ENCODE measurements around the gene BID.

Gene BID

GRCh38 chr22:17772958-17773605 is 1.2 kb downstream of the BID start:
- DNase-seq (ENCODE audit: extremely low read depth, insufficient read length) = no peak

GRCh38 chr22:17772249-17772957 is 1.9 kb downstream of the BID start:
- DNase-seq (ENCODE audit: extremely low read depth, insufficient read length) = no peak

More at GRCh38 chr22:17772958-17773605, 1.2 kb downstream of the BID start:
- no peak for TF ChIP-seq CTCF (IDR thresholded peaks at IDR 0.05; ENCODE audit: insufficient read depth, low read length, poor library complexity, severe bottlenecking)
- H3K4me3 ChIP-seq (replicated peaks; ENCODE audit: low read depth, low read length) = peak overlapping the region; percentile 69
- H3K36me3 ChIP-seq (ENCODE audit: control insufficient read depth, insufficient read depth, low read length) = peaks cover 1% of the 10 kb centered on the region
- no peaks in the 10 kb centered on the region for H3K27me3 ChIP-seq (replicated peaks; ENCODE audit: control insufficient read depth, insufficient read depth, low read length)

GRCh38 chr22:17770180-17771077 is 3.8 kb downstream of the BID start:
- TF ChIP-seq CTCF (IDR thresholded peaks at IDR 0.05; ENCODE audit: insufficient read depth, low read length, poor library complexity, severe bottlenecking) = no peak
- H3K4me3 ChIP-seq (replicated peaks; ENCODE audit: low read depth, low read length) = no peak overlapping the region

More at GRCh38 chr22:17772249-17772957, 1.9 kb downstream of the BID start:
- H3K4me3 ChIP-seq (replicated peaks; ENCODE audit: low read depth, low read length) = peak overlapping the region; percentile 69
- H3K36me3 ChIP-seq (ENCODE audit: control insufficient read depth, insufficient read depth, low read length) = peaks cover 1% of the 10 kb centered on the region
- H3K27me3 ChIP-seq (replicated peaks; ENCODE audit: control insufficient read depth, insufficient read depth, low read length) = no peaks in the 10 kb centered on the region
- no peak for TF ChIP-seq CTCF (IDR thresholded peaks at IDR 0.05; ENCODE audit: insufficient read depth, low read length, poor library complexity, severe bottlenecking)

GRCh38 chr22:17769716-17770082 is 4.6 kb downstream of the BID start:
- H3K27me3 ChIP-seq (replicated peaks; ENCODE audit: control insufficient read depth, insufficient read depth, low read length) = no peaks in the 10 kb centered on the region
- no peak for DNase-seq (ENCODE audit: extremely low read depth, insufficient read length)
- no peak overlapping the region for H3K4me3 ChIP-seq (replicated peaks; ENCODE audit: low read depth, low read length)

More at GRCh38 chr22:17770180-17771077, 3.8 kb downstream of the BID start:
- no peaks in the 10 kb centered on the region for H3K27me3 ChIP-seq (replicated peaks; ENCODE audit: control insufficient read depth, insufficient read depth, low read length)
- no peak for DNase-seq (ENCODE audit: extremely low read depth, insufficient read length)
- H3K36me3 ChIP-seq (ENCODE audit: control insufficient read depth, insufficient read depth, low read length) = peaks cover 1% of the 10 kb centered on the region

More at GRCh38 chr22:17769716-17770082, 4.6 kb downstream of the BID start:
- no peak for TF ChIP-seq CTCF (IDR thresholded peaks at IDR 0.05; ENCODE audit: insufficient read depth, low read length, poor library complexity, severe bottlenecking)
- peaks cover 1% of the 10 kb centered on the region for H3K36me3 ChIP-seq (ENCODE audit: control insufficient read depth, insufficient read depth, low read length)

All from GM06990 (cell line).